ENCODE measurements around the gene HDHD3. TPM values are rescaled to one million over a fixed set of nuclear protein-coding genes. Genes with fewer than 3 reads are reported as not detected.

HDHD3 gene
- 18.1 and 20.0 TPM in 2 replicates for total RNA-seq

GRCh38 chr9:113376634-113377567, at the start of gene HDHD3:
TSS of gene HDHD3 (minus strand) at chr9:113376986. CDS start at chr9:113374354, 2,632 bp downstream.

GRCh38 chr9:113410207-113410864, 33.5 kb upstream of the HDHD3 start, which contains the start of the genes C9orf43 and POLE3:
TSS of gene C9orf43 (plus strand) at chr9:113410747. CDS start at chr9:113413494, 2,747 bp downstream.
TSS of gene POLE3 (minus strand) at chr9:113410675. CDS start at chr9:113410293, 382 bp downstream.

GRCh38 chr9:113401027-113401792, 24.4 kb upstream of the HDHD3 start, which contains the start of gene ALAD:
TSS of gene ALAD (minus strand) at chr9:113401284. CDS start at chr9:113393559, 7,725 bp downstream.

GRCh38 chr9:113349445-113350094, 27.2 kb downstream of the HDHD3 start, which contains the start of gene BSPRY:
TSS of gene BSPRY (plus strand) at chr9:113349541. CDS start at chr9:113349580, 39 bp downstream.

GRCh38 chr9:113340011-113340699, 36.6 kb downstream of the HDHD3 start, which contains the start of gene WDR31:
TSS of gene WDR31 (minus strand) at chr9:113340275. CDS start at chr9:113332022, 8,253 bp downstream.

Other genes with a start within 250 kb of the HDHD3 start
- 7.1 and 11.6 TPM in 2 replicates for gene SLC31A2, start 226.0 kb downstream of the HDHD3 start, total RNA-seq
- 21.2 and 29.2 TPM in 2 replicates for gene FKBP15, start 155.7 kb downstream of the HDHD3 start, total RNA-seq
- gene SLC31A1, start 155.4 kb downstream of the HDHD3 start, total RNA-seq = 14.9 and 19.4 TPM in 2 replicates
- 34.7 and 36.1 TPM in 2 replicates for gene CDC26, start 101.4 kb downstream of the HDHD3 start, total RNA-seq
- gene PRPF4, start 101.3 kb downstream of the HDHD3 start, total RNA-seq = 22.0 and 23.1 TPM in 2 replicates
- gene RNF183, start 73.6 kb downstream of the HDHD3 start, total RNA-seq = 0.39 TPM in 1 of 2 replicates, not detected in the other
- gene WDR31, start 36.7 kb downstream of the HDHD3 start, total RNA-seq = 1.7 and 2.0 TPM in 2 replicates
- gene BSPRY, start 27.4 kb downstream of the HDHD3 start, total RNA-seq = not detected in 2 replicates
- gene ALAD, start 24.3 kb upstream of the HDHD3 start, total RNA-seq = 14.7 and 19.2 TPM in 2 replicates
- 30.6 and 39.4 TPM in 2 replicates for gene POLE3, start 33.7 kb upstream of the HDHD3 start, total RNA-seq
- gene C9orf43, start 33.8 kb upstream of the HDHD3 start, total RNA-seq = 0.33 and 1.2 TPM in 2 replicates
- gene RGS3, start 86.7 kb upstream of the HDHD3 start, total RNA-seq = 16.1 and 17.5 TPM in 2 replicates

Measured in placental epithelial cell (primary cell).